ENCODE results near the gene GAN.

DNA sequence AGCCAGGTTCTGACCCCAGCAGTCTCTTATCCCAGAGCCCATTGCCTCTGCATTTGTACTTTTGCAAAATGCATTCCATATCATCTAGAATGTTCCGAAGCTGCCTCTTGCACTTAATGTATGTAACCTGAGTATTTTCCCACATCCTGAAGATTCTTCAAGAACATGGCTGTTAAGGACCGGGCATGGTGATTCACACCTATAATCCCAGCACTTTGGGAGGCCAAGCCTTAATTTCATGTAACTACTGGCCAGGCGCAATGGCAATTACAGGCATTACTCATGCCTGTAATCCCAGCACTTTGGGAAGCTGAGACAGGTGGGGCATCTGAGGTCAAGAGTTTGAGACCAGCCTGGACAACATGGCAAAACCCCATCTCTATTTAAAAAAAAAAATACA lies 31.7 kb upstream of the GAN start:
- TF ChIP-seq, protein P1, sequence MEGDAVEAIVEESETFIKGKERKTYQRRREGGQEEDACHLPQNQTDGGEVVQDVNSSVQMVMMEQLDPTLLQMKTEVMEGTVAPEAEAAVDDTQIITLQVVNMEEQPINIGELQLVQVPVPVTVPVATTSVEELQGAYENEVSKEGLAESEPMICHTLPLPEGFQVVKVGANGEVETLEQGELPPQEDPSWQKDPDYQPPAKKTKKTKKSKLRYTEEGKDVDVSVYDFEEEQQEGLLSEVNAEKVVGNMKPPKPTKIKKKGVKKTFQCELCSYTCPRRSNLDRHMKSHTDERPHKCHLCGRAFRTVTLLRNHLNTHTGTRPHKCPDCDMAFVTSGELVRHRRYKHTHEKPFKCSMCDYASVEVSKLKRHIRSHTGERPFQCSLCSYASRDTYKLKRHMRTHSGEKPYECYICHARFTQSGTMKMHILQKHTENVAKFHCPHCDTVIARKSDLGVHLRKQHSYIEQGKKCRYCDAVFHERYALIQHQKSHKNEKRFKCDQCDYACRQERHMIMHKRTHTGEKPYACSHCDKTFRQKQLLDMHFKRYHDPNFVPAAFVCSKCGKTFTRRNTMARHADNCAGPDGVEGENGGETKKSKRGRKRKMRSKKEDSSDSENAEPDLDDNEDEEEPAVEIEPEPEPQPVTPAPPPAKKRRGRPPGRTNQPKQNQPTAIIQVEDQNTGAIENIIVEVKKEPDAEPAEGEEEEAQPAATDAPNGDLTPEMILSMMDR (IDR thresholded peaks at IDR 0.05; ENCODE audit: low read depth, low read length): no peak
- no peak for TF ChIP-seq EZH2phosphoT487 (IDR thresholded peaks at IDR 0.05; ENCODE audit: low read depth)

All from OCI-LY3 (cell line).